Stimulated activated CD8-positive, alpha-beta memory T cell treated with anti-CD3 and anti-CD28 coated beads, Interleukin-12 subunit alpha, Interleukin-12 subunit beta, amount 100 ng/mL, for 24 hours (primary cell): ENCODE measurements around the gene SCP2.
"Not testable (repeated sequence)": the region's sequence is repeated elsewhere in the genome, so short reads cannot be mapped to it uniquely, and the experiment has no call there.

Experiments used
- DNase-seq: peaks from one replicate; pipeline ENCODE4 v3.0.0-alpha.2; 2020; ENCODE audit errors: extremely low read depth

Gene SCP2

GRCh38 chr1:52916241-52916975, 10.7 kb upstream of the SCP2 start:
- DNase-seq: no peak

GRCh38 chr1:52917156-52917555, 9.9 kb upstream of the SCP2 start:
- DNase-seq: no peak

- DNase-seq: no peak
Measured at GRCh38 chr1:52917581-52917980, 9.5 kb upstream of the SCP2 start.

- no peak for DNase-seq
Measured at GRCh38 chr1:52918201-52918600, 8.9 kb upstream of the SCP2 start.

- no peak for DNase-seq
Measured at GRCh38 chr1:52919051-52919722, 7.9 kb upstream of the SCP2 start.

- DNase-seq: no peak
Measured at GRCh38 chr1:52919723-52920483, 7.2 kb upstream of the SCP2 start.

- DNase-seq: no peak
Measured at GRCh38 chr1:52920791-52921291, 6.2 kb upstream of the SCP2 start.

- DNase-seq: no peak
Measured at GRCh38 chr1:52925571-52926005, 1.5 kb upstream of the SCP2 start.

- DNase-seq: no peak
Measured at GRCh38 chr1:52926864-52927211, 238 bp upstream of the SCP2 start.

GRCh38 chr1:52928015-52928404, 934 bp downstream of the SCP2 start:
- DNase-seq: no peak

GRCh38 chr1:52929019-52929418, 1.9 kb downstream of the SCP2 start:
- DNase-seq: no peak

- no peak for DNase-seq
Measured at GRCh38 chr1:52937433-52938182, 10.5 kb downstream of the SCP2 start.

- DNase-seq: no peak
Measured at GRCh38 chr1:52938183-52938451, 11.0 kb downstream of the SCP2 start.

GRCh38 chr1:52943876-52944416, 16.9 kb downstream of the SCP2 start:
- DNase-seq: no peak

GRCh38 chr1:52944566-52944965, 17.5 kb downstream of the SCP2 start:
- DNase-seq: no peak

GRCh38 chr1:52947490-52947889, 20.4 kb downstream of the SCP2 start:
- DNase-seq: no peak

- DNase-seq: not testable (repeated sequence)
Measured at GRCh38 chr1:52949602-52950001, 22.5 kb downstream of the SCP2 start.

GRCh38 chr1:52952112-52952511, 25.0 kb downstream of the SCP2 start:
- no peak for DNase-seq

- no peak for DNase-seq
Measured at GRCh38 chr1:52955129-52955970, 28.3 kb downstream of the SCP2 start.

GRCh38 chr1:52963101-52963500, 36.0 kb downstream of the SCP2 start:
- no peak for DNase-seq

- DNase-seq: no peak
Measured at GRCh38 chr1:52967666-52968065, 40.6 kb downstream of the SCP2 start.
